HEK293T (cell line): ENCODE results near the gene GDI1.

Experiments used
- CTCF ChIA-PET: fragments of 350-600 bp; formaldehyde crosslinking; extraction: SDS; loops from one replicate; lab custom pipeline; 2021; ENCODE audit warnings: antibody characterized with exemption, inconsistent platforms; lab: Yijun Ruan, JAX
- POLR2A ChIA-PET: fragments of 350-600 bp; formaldehyde crosslinking; extraction: SDS; loops from one replicate; lab custom pipeline; 2020; ENCODE audit warnings: antibody characterized with exemption, inconsistent platforms; lab: Yijun Ruan, JAX
- DNase-seq: peaks from one replicate; pipeline ENCODE4 v3.0.0; 2012; ENCODE audit warnings: mixed read lengths; ENCODE audit errors: extremely low spot score
- ARNT ChIP-seq: fragments of 450-650 bp; IDR thresholded peaks from 2 replicates; pipeline ENCODE4 v1.6.1; 2017; ENCODE audit warnings: mild to moderate bottlenecking
- BHLHE40 ChIP-seq: fragments of 450-650 bp; IDR thresholded peaks from 2 replicates; pipeline ENCODE4 v1.6.1; 2016; ENCODE audit warnings: mild to moderate bottlenecking, moderate library complexity, borderline replicate concordance
- CTBP1 ChIP-seq: fragments of 450-650 bp; IDR thresholded peaks from 2 replicates; pipeline ENCODE4 v1.6.1; 2016; ENCODE audit warnings: borderline replicate concordance
- ELF4 ChIP-seq: fragments of 450-650 bp; IDR thresholded peaks from 2 replicates; pipeline ENCODE4 v1.6.1; 2017; ENCODE audit warnings: antibody characterized with exemption
- FOXA1 ChIP-seq: fragments of 450-650 bp; IDR thresholded peaks from 2 replicates; pipeline ENCODE4 v1.6.1; 2016; ENCODE audit warnings: mild to moderate bottlenecking
- FOXK2 ChIP-seq: fragments of 450-650 bp; IDR thresholded peaks from 2 replicates; pipeline ENCODE4 v1.6.1; 2016; ENCODE audit warnings: mild to moderate bottlenecking
- FOXM1 ChIP-seq: fragments of 450-650 bp; IDR thresholded peaks from 2 replicates; pipeline ENCODE4 v1.6.1; 2017; ENCODE audit warnings: mild to moderate bottlenecking, borderline replicate concordance
- HDGF ChIP-seq: fragments of 450-650 bp; IDR thresholded peaks from 2 replicates; pipeline ENCODE4 v1.6.1; 2017; ENCODE audit warnings: antibody characterized with exemption, borderline replicate concordance
- L3MBTL2 ChIP-seq: fragments of 450-650 bp; conservative IDR thresholded peaks from 2 replicates; pipeline ENCODE4 v1.6.1; 2016; ENCODE audit warnings: mild to moderate bottlenecking
- LEF1 ChIP-seq: fragments of 450-650 bp; IDR thresholded peaks from 2 replicates; pipeline ENCODE4 v1.6.1; 2017; ENCODE audit warnings: mild to moderate bottlenecking, borderline replicate concordance
- NFRKB ChIP-seq: fragments of 450-650 bp; IDR thresholded peaks from 2 replicates; pipeline ENCODE4 v1.6.1; 2016; ENCODE audit warnings: mild to moderate bottlenecking, moderate library complexity
- PKNOX1 ChIP-seq: fragments of 450-650 bp; IDR thresholded peaks from 2 replicates; pipeline ENCODE4 v1.6.1; 2016
- SP1 ChIP-seq: fragments of 450-650 bp; IDR thresholded peaks from 2 replicates; pipeline ENCODE4 v1.6.1; 2017
- SUZ12 ChIP-seq: fragments of 450-650 bp; IDR thresholded peaks from 2 replicates; pipeline ENCODE4 v1.6.1; 2016; ENCODE audit warnings: mild to moderate bottlenecking
- TARDBP ChIP-seq: fragments of 450-650 bp; IDR thresholded peaks from 2 replicates; pipeline ENCODE4 v1.6.1; 2016
- ZNF384 ChIP-seq: fragments of 450-650 bp; IDR thresholded peaks from 2 replicates; pipeline ENCODE4 v1.6.1; 2016

GDI1 gene

GRCh38 chrX:154463611-154464220 lies 26.8 kb downstream of the GDI1 start:
- ChIA-PET POLR2A (interaction anchor here (0.6 to 1.3 kb wide), 2 partner anchors 15 to 20 kb away, joined by 3 to 5 read pairs; partner anchors contain the start of genes FAM50A and LAGE3), CTCF (interaction anchor here (0.5 kb wide), 1 partner anchor 38 kb away, joined by 6 read pairs; no protein-coding TSS in a partner anchor)
- no peak for DNase-seq
- TF ChIP-seq ELF4 (no peak), L3MBTL2 (no peak), FOXK2 (no peak), TARDBP (no peak), BHLHE40 (no peak), FOXA1 (no peak)

- DNase-seq = no peak
- TF ChIP-seq SUZ12 = no peak
- ChIA-PET CTCF (no interaction called here), POLR2A (no interaction called here)
Measured at GRCh38 chrX:154464806-154465365, 27.9 kb downstream of the GDI1 start.

GRCh38 chrX:154465601-154466000 lies 28.6 kb downstream of the GDI1 start:
- ChIA-PET CTCF (no interaction called here), POLR2A (no interaction called here)
- TF ChIP-seq ARNT = no peak
- no peak for TF ChIP-seq HDGF
- no peak for TF ChIP-seq ZNF384
- TF ChIP-seq TARDBP = no peak
- no peak for TF ChIP-seq BHLHE40
- no peak for TF ChIP-seq LEF1
- TF ChIP-seq NFRKB = no peak
- no peak for DNase-seq

- ChIA-PET POLR2A (no interaction called here), CTCF (no interaction called here)
- no peak for DNase-seq
- TF ChIP-seq BHLHE40 (no peak), SUZ12 (no peak), LEF1 (no peak), PKNOX1 (no peak)
Measured at GRCh38 chrX:154466036-154466435, 29.1 kb downstream of the GDI1 start.

GRCh38 chrX:154466907-154467306 lies 30.0 kb downstream of the GDI1 start:
- TF ChIP-seq FOXK2 (no peak), HDGF (no peak), TARDBP (no peak), PKNOX1 (no peak), SUZ12 (no peak)
- ChIA-PET CTCF (no interaction called here), POLR2A (interaction anchor here (1.6 kb wide), 1 partner anchor 10 kb away, joined by 5 read pairs; no protein-coding TSS in a partner anchor)
- no peak for DNase-seq

- ChIA-PET POLR2A (interaction anchor here (1.6 kb wide), 1 partner anchor 10 kb away, joined by 5 read pairs; no protein-coding TSS in a partner anchor), CTCF (no interaction called here)
- DNase-seq = no peak
- no peak for TF ChIP-seq PKNOX1
- no peak for TF ChIP-seq ARNT
- no peak for TF ChIP-seq LEF1
- no peak for TF ChIP-seq SUZ12
- no peak for TF ChIP-seq NFRKB
- no peak for TF ChIP-seq CTBP1
- no peak for TF ChIP-seq FOXA1
- no peak for TF ChIP-seq SP1
- no peak for TF ChIP-seq FOXM1
- TF ChIP-seq ZNF384 = no peak
- no peak for TF ChIP-seq FOXK2
- TF ChIP-seq TARDBP = no peak
- no peak for TF ChIP-seq BHLHE40
- TF ChIP-seq HDGF = no peak
- no peak for TF ChIP-seq ELF4
- TF ChIP-seq L3MBTL2 = no peak
Measured at GRCh38 chrX:154467556-154467955, 30.6 kb downstream of the GDI1 start.

- no peak for TF ChIP-seq FOXM1
- no peak for TF ChIP-seq CTBP1
- TF ChIP-seq ELF4 = no peak
- TF ChIP-seq ZNF384 = no peak
- no peak for TF ChIP-seq HDGF
- no peak for TF ChIP-seq FOXK2
- TF ChIP-seq NFRKB = no peak
- TF ChIP-seq BHLHE40 = no peak
- TF ChIP-seq L3MBTL2 = no peak
- no peak for TF ChIP-seq SUZ12
- no peak for TF ChIP-seq FOXA1
- no peak for TF ChIP-seq TARDBP
- no peak for TF ChIP-seq ARNT
- TF ChIP-seq PKNOX1 = no peak
- no peak for TF ChIP-seq LEF1
- TF ChIP-seq SP1 = no peak
- no peak for DNase-seq
- CTCF ChIA-PET = no interaction called here
- POLR2A ChIA-PET = interaction anchor here (1.6 kb wide), 1 partner anchor 9 kb away, joined by 5 read pairs; no protein-coding TSS in a partner anchor
Measured at GRCh38 chrX:154468217-154468616, 31.3 kb downstream of the GDI1 start.
